ENCODE results near the gene TMCC3. TPM values are rescaled to one million over a fixed set of nuclear protein-coding genes. Genes with fewer than 3 reads are reported as not detected.
A peak's percentile ranks its signal among the peaks of the same experiment; 100 is the strongest.

TMCC3 gene
- total RNA-seq, 1 experiment from 2014 or later, result 0.92 TPM

DNA sequence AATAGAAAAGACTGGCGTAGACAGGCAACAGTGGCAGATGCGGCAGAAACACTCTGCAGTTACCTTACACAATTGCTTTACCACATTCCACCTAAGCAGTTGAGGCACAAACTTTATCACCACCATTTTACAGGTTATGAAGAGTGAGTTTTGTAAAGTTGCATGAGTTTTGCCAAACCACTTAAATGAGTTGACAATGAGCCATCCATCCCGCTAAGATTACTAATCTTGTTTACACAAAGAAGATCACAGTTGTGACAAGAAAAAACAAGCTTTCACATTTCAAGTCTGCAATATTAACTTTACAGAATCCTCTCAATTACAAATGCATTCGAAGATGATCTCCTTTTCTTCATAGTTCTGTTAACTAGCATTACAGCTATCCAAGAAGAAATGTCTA lies 1.8 kb downstream of the TMCC3 start:
- BruUV-seq (replicated peaks), result no TSS peak
- ChIA-PET POLR2A (no interaction called here), CTCF (no interaction called here)
- in situ Hi-C loops (cut with HindIII; ENCODE audit: low pct_unique_long_range_greater_than_20kb, low sequenced_read_pairs), result no loop called here
- no peak overlapping the region for H3K27ac ChIP-seq (ENCODE audit: low read length)
- no peak overlapping the region for H3K4me3 ChIP-seq (ENCODE audit: low read depth in 2 of 2, low read length in 2 of 2)
- intact Hi-C loops (cut with micrococcal nuclease; ENCODE audit: unreplicated experiment), result no loop called here
- DNase-seq (ENCODE audit: low read depth, low spot score) (no peak), ATAC-seq (no peak)
- peaks cover 29% of the 10 kb centered on the region for H3K27me3 ChIP-seq (ENCODE audit: control insufficient read depth, insufficient read depth, low read length)
- no peak for TF ChIP-seq POLR2AphosphoS5 (IDR thresholded peaks at IDR 0.05; ENCODE audit: low read depth, low read length)
- TF ChIP-seq, protein P1, sequence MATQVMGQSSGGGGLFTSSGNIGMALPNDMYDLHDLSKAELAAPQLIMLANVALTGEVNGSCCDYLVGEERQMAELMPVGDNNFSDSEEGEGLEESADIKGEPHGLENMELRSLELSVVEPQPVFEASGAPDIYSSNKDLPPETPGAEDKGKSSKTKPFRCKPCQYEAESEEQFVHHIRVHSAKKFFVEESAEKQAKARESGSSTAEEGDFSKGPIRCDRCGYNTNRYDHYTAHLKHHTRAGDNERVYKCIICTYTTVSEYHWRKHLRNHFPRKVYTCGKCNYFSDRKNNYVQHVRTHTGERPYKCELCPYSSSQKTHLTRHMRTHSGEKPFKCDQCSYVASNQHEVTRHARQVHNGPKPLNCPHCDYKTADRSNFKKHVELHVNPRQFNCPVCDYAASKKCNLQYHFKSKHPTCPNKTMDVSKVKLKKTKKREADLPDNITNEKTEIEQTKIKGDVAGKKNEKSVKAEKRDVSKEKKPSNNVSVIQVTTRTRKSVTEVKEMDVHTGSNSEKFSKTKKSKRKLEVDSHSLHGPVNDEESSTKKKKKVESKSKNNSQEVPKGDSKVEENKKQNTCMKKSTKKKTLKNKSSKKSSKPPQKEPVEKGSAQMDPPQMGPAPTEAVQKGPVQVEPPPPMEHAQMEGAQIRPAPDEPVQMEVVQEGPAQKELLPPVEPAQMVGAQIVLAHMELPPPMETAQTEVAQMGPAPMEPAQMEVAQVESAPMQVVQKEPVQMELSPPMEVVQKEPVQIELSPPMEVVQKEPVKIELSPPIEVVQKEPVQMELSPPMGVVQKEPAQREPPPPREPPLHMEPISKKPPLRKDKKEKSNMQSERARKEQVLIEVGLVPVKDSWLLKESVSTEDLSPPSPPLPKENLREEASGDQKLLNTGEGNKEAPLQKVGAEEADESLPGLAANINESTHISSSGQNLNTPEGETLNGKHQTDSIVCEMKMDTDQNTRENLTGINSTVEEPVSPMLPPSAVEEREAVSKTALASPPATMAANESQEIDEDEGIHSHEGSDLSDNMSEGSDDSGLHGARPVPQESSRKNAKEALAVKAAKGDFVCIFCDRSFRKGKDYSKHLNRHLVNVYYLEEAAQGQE (IDR thresholded peaks at IDR 0.05; ENCODE audit: insufficient read depth in 1 of 2, low read depth in 2 of 2, low read length in 1 of 2), result no peak
- no peak for TF ChIP-seq SIN3A (IDR thresholded peaks at IDR 0.05; ENCODE audit: borderline replicate concordance, insufficient read depth, low read depth, low read length)
- TF ChIP-seq TCF7L2 (IDR thresholded peaks at IDR 0.05; ENCODE audit: low read depth, low read length), result no peak
- TF ChIP-seq, protein P2, sequence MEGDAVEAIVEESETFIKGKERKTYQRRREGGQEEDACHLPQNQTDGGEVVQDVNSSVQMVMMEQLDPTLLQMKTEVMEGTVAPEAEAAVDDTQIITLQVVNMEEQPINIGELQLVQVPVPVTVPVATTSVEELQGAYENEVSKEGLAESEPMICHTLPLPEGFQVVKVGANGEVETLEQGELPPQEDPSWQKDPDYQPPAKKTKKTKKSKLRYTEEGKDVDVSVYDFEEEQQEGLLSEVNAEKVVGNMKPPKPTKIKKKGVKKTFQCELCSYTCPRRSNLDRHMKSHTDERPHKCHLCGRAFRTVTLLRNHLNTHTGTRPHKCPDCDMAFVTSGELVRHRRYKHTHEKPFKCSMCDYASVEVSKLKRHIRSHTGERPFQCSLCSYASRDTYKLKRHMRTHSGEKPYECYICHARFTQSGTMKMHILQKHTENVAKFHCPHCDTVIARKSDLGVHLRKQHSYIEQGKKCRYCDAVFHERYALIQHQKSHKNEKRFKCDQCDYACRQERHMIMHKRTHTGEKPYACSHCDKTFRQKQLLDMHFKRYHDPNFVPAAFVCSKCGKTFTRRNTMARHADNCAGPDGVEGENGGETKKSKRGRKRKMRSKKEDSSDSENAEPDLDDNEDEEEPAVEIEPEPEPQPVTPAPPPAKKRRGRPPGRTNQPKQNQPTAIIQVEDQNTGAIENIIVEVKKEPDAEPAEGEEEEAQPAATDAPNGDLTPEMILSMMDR (IDR thresholded peaks at IDR 0.05), result no peak
- H3K9me3 ChIP-seq (ENCODE audit: control insufficient read depth, insufficient read depth, low read depth, low read length), result no peaks in the 10 kb centered on the region
- no peaks in the 10 kb centered on the region; the same call in 1 of the 2 replicates for H3K36me3 ChIP-seq (ENCODE audit: control insufficient read depth, insufficient read depth, low read length)
- peaks cover 3% of the 10 kb centered on the region; the same call in 1 of the 2 replicates for H3K4me1 ChIP-seq (ENCODE audit: control insufficient read depth, insufficient read depth, low read length)

DNA sequence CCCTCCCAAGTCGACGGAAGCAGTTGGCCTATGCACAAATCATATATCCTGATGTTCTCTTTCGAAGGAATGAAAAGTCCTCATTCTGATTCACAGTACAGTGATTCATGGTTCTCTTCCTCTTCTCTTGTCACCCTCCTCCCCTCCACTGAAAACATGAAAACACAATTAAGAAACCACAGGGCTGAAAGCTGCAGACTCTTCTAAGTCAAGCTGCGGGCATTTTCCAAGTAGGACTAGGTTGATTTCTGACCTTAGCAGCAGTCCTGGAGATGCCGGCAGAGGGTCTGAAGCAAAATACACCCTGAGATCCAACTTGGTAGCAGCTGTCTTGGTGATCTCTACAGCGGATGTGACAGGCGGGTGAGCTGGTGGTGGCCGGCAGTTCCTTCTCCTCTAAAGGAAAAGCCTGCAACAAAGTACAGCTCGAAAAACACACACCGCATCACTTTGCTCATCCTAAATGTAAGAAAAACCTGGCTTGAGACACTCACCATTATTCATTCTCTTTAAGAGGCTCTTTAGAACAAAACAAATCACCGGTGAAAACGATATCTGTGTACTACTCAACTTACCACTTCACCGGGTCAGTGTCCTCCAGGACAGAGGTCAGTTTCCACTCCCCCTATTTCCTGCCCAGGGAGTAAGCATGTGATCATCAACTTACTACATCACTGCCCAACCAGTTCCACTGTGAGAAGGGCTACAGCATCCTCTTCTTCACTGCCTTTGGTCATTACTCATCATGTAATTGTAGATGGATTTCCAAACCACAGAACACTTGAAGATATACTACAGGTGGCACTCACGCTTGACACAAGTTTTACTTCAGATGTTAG lies 6.0 kb downstream of the TMCC3 start:
- no peak overlapping the region for H3K27ac ChIP-seq (ENCODE audit: low read length)
- POLR2A ChIA-PET, result no interaction called here
- no peaks in the 10 kb centered on the region; the same call in 1 of the 2 replicates for H3K36me3 ChIP-seq (ENCODE audit: control insufficient read depth, insufficient read depth, low read length)
- no TSS peak for BruUV-seq (replicated peaks)
- ATAC-seq, result no peak
- intact Hi-C loops (cut with micrococcal nuclease; ENCODE audit: unreplicated experiment) (no loop called here), in situ Hi-C loops (cut with HindIII; ENCODE audit: low pct_unique_long_range_greater_than_20kb, low sequenced_read_pairs) (no loop called here)
- H3K4me3 ChIP-seq (ENCODE audit: low read depth in 2 of 2, low read length in 2 of 2), result 0 out of 4 replicates have a peak overlapping the region, but pooled peaks of 1 of the 2 experiments have one; percentile 10
- CTCF ChIA-PET, result no interaction called here
- TF ChIP-seq, protein P2 (IDR thresholded peaks at IDR 0.05), result no peak
- TF ChIP-seq SIN3A (IDR thresholded peaks at IDR 0.05; ENCODE audit: borderline replicate concordance, insufficient read depth, low read depth, low read length) (no peak), POLR2AphosphoS5 (IDR thresholded peaks at IDR 0.05; ENCODE audit: low read depth, low read length) (no peak), TCF7L2 (IDR thresholded peaks at IDR 0.05; ENCODE audit: low read depth, low read length) (no peak)
- TF ChIP-seq, protein P1 (IDR thresholded peaks at IDR 0.05; ENCODE audit: insufficient read depth in 1 of 2, low read depth in 2 of 2, low read length in 1 of 2), result no peak
- peaks cover 13% of the 10 kb centered on the region; the same call in 1 of the 2 replicates for H3K27me3 ChIP-seq (ENCODE audit: control insufficient read depth, insufficient read depth, low read length)
- H3K4me1 ChIP-seq (ENCODE audit: control insufficient read depth, insufficient read depth, low read length), result no peaks in the 10 kb centered on the region
- H3K9me3 ChIP-seq (ENCODE audit: control insufficient read depth, insufficient read depth, low read depth, low read length), result no peaks in the 10 kb centered on the region
- peak; percentile 22 for DNase-seq (ENCODE audit: low read depth, low spot score)

All from Panc1 (cell line).